Measurements from ENCODE around the gene CPLX3.

GRCh38 chr15:74789741-74790079, 36.7 kb upstream of the CPLX3 start:
- TF ChIP-seq PATZ1 (CRISPR knock-in tag; IDR thresholded peaks at IDR 0.05; ENCODE audit: borderline replicate concordance), result no peak
- no peak for TF ChIP-seq OSR1 (CRISPR knock-in tag; IDR thresholded peaks at IDR 0.05)
- no peak for TF ChIP-seq ZFP30 (CRISPR knock-in tag; IDR thresholded peaks at IDR 0.05)
- TF ChIP-seq PPARA (CRISPR knock-in tag; IDR thresholded peaks at IDR 0.05; ENCODE audit: borderline replicate concordance), result no peak
- TF ChIP-seq CREB5 (CRISPR knock-in tag; IDR thresholded peaks at IDR 0.05; ENCODE audit: low read depth), result no peak
- TF ChIP-seq CSRNP3 (CRISPR knock-in tag; IDR thresholded peaks at IDR 0.05), result no peak
- TF ChIP-seq RARB (CRISPR knock-in tag; IDR thresholded peaks at IDR 0.05), result no peak
- TF ChIP-seq ZFP3 (CRISPR knock-in tag; IDR thresholded peaks at IDR 0.05), result no peak
- no peak for TF ChIP-seq POU6F1 (CRISPR knock-in tag; IDR thresholded peaks at IDR 0.05; ENCODE audit: borderline replicate concordance, low read depth)
- no peak for TF ChIP-seq BACH2 (CRISPR knock-in tag; IDR thresholded peaks at IDR 0.05; ENCODE audit: borderline replicate concordance)
- no peak for TF ChIP-seq ZNF8 (CRISPR knock-in tag; IDR thresholded peaks at IDR 0.05)
- TF ChIP-seq ZNF70 (CRISPR knock-in tag; IDR thresholded peaks at IDR 0.05), result no peak
